HEK293 (cell line): Measurements from ENCODE around the gene SH3GL2.

Source experiments
- CTCF ChIA-PET: fragments of 350-600 bp; formaldehyde crosslinking; extraction: SDS; loops from one replicate; lab custom pipeline; 2021; ENCODE audit warnings: antibody characterized with exemption; lab: Yijun Ruan, JAX
- POLR2A ChIA-PET: fragments of 300-600 bp; formaldehyde crosslinking; extraction: SDS; loops from one replicate; lab custom pipeline; 2020; ENCODE audit warnings: antibody characterized with exemption, inconsistent platforms; lab: Yijun Ruan, JAX
- H3K27ac ChIP-seq: fragments of 200-500 bp; sonication (Bioruptor generic); 2 replicates; pipeline ENCODE4 v1.5.1; 2014; ENCODE audit warnings: low read depth, low read length, control low read depth, inconsistent platforms; ENCODE audit errors: extremely low read depth
- H3K36me3 ChIP-seq, 2 experiments: fragments of 200-500 bp in 1 of 2; sonication (Bioruptor generic) in 1 of 2; 1 replicate in 1 of 2; 2 replicates in 1 of 2; pipeline ENCODE4 v1.5.1; 2014 to 2017; ENCODE audit warnings: inconsistent platforms in 2 of 2, low read length in 2 of 2; ENCODE audit not compliant: control insufficient read depth in 2 of 2, insufficient read depth in 1 of 2
- H3K4me1 ChIP-seq: fragments of 200-500 bp; sonication (Bioruptor generic); 2 replicates; pipeline ENCODE4 v1.5.1; 2014; ENCODE audit warnings: mild to moderate bottlenecking, low read length, inconsistent platforms; ENCODE audit not compliant: control insufficient read depth, insufficient read depth
- H3K4me3 ChIP-seq: 2 replicates; pipeline ENCODE4 v1.5.1; 2011; ENCODE audit warnings: low read depth, mild to moderate bottlenecking, control low read depth, low read length, moderate library complexity
- H3K9me3 ChIP-seq: fragments of 200-500 bp; sonication (Bioruptor generic); 2 replicates; pipeline ENCODE4 v1.5.1; 2014; ENCODE audit warnings: low read depth, low read length, inconsistent platforms; ENCODE audit not compliant: control insufficient read depth, insufficient read depth
- HOXD13 ChIP-seq: sonication (generic); formaldehyde crosslinking; IDR thresholded peaks from 2 replicates; pipeline ENCODE4 v1.8.0; 2022; ENCODE audit warnings: missing genetic modification reagents, borderline replicate concordance
- KLF7 ChIP-seq: fragments of 450-650 bp; formaldehyde crosslinking; IDR thresholded peaks from 2 replicates; pipeline ENCODE4 v1.5.1; 2016; ENCODE audit warnings: missing biosample characterization, missing genetic modification characterization, borderline replicate concordance
- PRDM4 ChIP-seq: fragments of 450-650 bp; formaldehyde crosslinking; IDR thresholded peaks from 2 replicates; pipeline ENCODE4 v1.5.1; 2017; ENCODE audit warnings: missing biosample characterization, missing genetic modification characterization
- RBAK ChIP-seq: fragments of 450-650 bp; formaldehyde crosslinking; IDR thresholded peaks from 2 replicates; pipeline ENCODE4 v1.5.1; 2016; ENCODE audit warnings: missing biosample characterization, missing genetic modification characterization
- REST ChIP-seq: fragments of 450-650 bp; formaldehyde crosslinking; IDR thresholded peaks from 2 replicates; pipeline ENCODE4 v1.5.1; 2016; ENCODE audit warnings: missing biosample characterization, missing genetic modification characterization
- SETDB1 ChIP-seq: IDR thresholded peaks from one replicate; pipeline ENCODE4 v1.6.1; 2017; ENCODE audit warnings: mild to moderate bottlenecking, low read length, moderate library complexity, mixed read lengths; ENCODE audit not compliant: insufficient read length
- TCF7L2 ChIP-seq: IDR thresholded peaks from 2 replicates; pipeline ENCODE4 v1.6.1; 2011; ENCODE audit warnings: low read depth, mild to moderate bottlenecking, inconsistent platforms, low read length, moderate library complexity, borderline replicate concordance
- WT1 ChIP-seq: fragments of 450-650 bp; formaldehyde crosslinking; IDR thresholded peaks from 2 replicates; pipeline ENCODE4 v1.5.1; 2016; ENCODE audit warnings: missing biosample characterization, missing genetic modification characterization
- ZBTB1 ChIP-seq: fragments of 450-650 bp; formaldehyde crosslinking; IDR thresholded peaks from 2 replicates; pipeline ENCODE4 v1.5.1; 2016; ENCODE audit warnings: missing biosample characterization, missing genetic modification characterization
- ZBTB26 ChIP-seq: fragments of 450-650 bp; formaldehyde crosslinking; optimal IDR thresholded peaks from 2 replicates; pipeline ENCODE3; 2016; ENCODE audit warnings: missing biosample characterization, mild to moderate bottlenecking, missing genetic modification characterization
- ZBTB49 ChIP-seq: fragments of 450-650 bp; formaldehyde crosslinking; IDR thresholded peaks from 2 replicates; pipeline ENCODE4 v1.5.1; 2016; ENCODE audit warnings: missing biosample characterization, missing genetic modification characterization, low read depth
- ZIC2 ChIP-seq: fragments of 450-650 bp; formaldehyde crosslinking; IDR thresholded peaks from 2 replicates; pipeline ENCODE4 v1.5.1; 2016; ENCODE audit warnings: missing biosample characterization, missing genetic modification characterization
- ZNF10 ChIP-seq: fragments of 450-650 bp; formaldehyde crosslinking; IDR thresholded peaks from 2 replicates; pipeline ENCODE4 v1.5.1; 2017; ENCODE audit warnings: missing biosample characterization, missing genetic modification characterization
- ZNF112 ChIP-seq: fragments of 450-650 bp; formaldehyde crosslinking; IDR thresholded peaks from 2 replicates; pipeline ENCODE4 v1.5.0; 2017; ENCODE audit warnings: missing biosample characterization, missing genetic modification characterization
- ZNF132 ChIP-seq: fragments of 450-650 bp; formaldehyde crosslinking; IDR thresholded peaks from 2 replicates; pipeline ENCODE4 v1.5.1; 2017; ENCODE audit warnings: missing biosample characterization, missing genetic modification characterization, borderline replicate concordance
- ZNF140 ChIP-seq: fragments of 450-650 bp; formaldehyde crosslinking; IDR thresholded peaks from 2 replicates; pipeline ENCODE4 v1.5.1; 2016; ENCODE audit warnings: missing biosample characterization, missing genetic modification characterization
- ZNF19 ChIP-seq: fragments of 450-650 bp; formaldehyde crosslinking; IDR thresholded peaks from 2 replicates; pipeline ENCODE4; 2016; ENCODE audit warnings: missing biosample characterization, missing genetic modification characterization, low read depth
- ZNF23 ChIP-seq: fragments of 450-650 bp; formaldehyde crosslinking; IDR thresholded peaks from 2 replicates; pipeline ENCODE4 v1.5.1; 2016; ENCODE audit warnings: missing biosample characterization, missing genetic modification characterization, borderline replicate concordance
- ZNF391 ChIP-seq: fragments of 450-650 bp; formaldehyde crosslinking; IDR thresholded peaks from 2 replicates; pipeline ENCODE4 v1.5.1; 2016; ENCODE audit warnings: low read depth, missing biosample characterization, missing genetic modification characterization, borderline replicate concordance
- ZNF394 ChIP-seq: fragments of 450-650 bp; formaldehyde crosslinking; IDR thresholded peaks from 2 replicates; pipeline ENCODE4 v1.5.1; 2016; ENCODE audit warnings: missing biosample characterization, missing genetic modification characterization, mild to moderate bottlenecking, moderate library complexity, borderline replicate concordance
- ZNF785 ChIP-seq: fragments of 450-650 bp; formaldehyde crosslinking; IDR thresholded peaks from 2 replicates; pipeline ENCODE4 v1.5.1; 2016; ENCODE audit warnings: missing biosample characterization, missing genetic modification characterization
- ZNF792 ChIP-seq: fragments of 450-650 bp; formaldehyde crosslinking; IDR thresholded peaks from 2 replicates; pipeline ENCODE4 v1.5.1; 2016; ENCODE audit warnings: missing biosample characterization, missing genetic modification characterization
- TF ChIP-seq, protein P1 (sequence below): fragments of 450-650 bp; formaldehyde crosslinking; IDR thresholded peaks from 2 replicates; pipeline ENCODE4 v1.5.1; 2016; ENCODE audit warnings: missing biosample characterization, missing genetic modification characterization
- TF ChIP-seq, protein P2 (sequence below): fragments of 450-650 bp; formaldehyde crosslinking; IDR thresholded peaks from 2 replicates; pipeline ENCODE4 v1.5.1; 2016; ENCODE audit warnings: missing biosample characterization, missing genetic modification characterization

The SH3GL2 gene

GRCh38 chr9:17636349-17636748 is 57.5 kb downstream of the SH3GL2 start (continued):
- TF ChIP-seq WT1 (tag by site-specific recombination) = no peak
- TF ChIP-seq ZNF112 (tag by site-specific recombination) = no peak
- TF ChIP-seq ZNF140 (tag by site-specific recombination) = no peak
- no peak for TF ChIP-seq RBAK (tag by site-specific recombination)
- no peak for TF ChIP-seq ZNF10 (tag by site-specific recombination)
- TF ChIP-seq ZNF785 (tag by site-specific recombination) = no peak
- TF ChIP-seq REST = no peak
- TF ChIP-seq ZNF391 (tag by site-specific recombination) = no peak
- no peak for TF ChIP-seq ZNF23 (tag by site-specific recombination)
- TF ChIP-seq ZNF792 (tag by site-specific recombination) = no peak
- TF ChIP-seq KLF7 (tag by site-specific recombination) = no peak
- TF ChIP-seq ZBTB26 (tag by site-specific recombination) = no peak
- TF ChIP-seq SETDB1 = no peak
- no peak for TF ChIP-seq ZNF132 (tag by site-specific recombination)
- TF ChIP-seq, protein P1, sequence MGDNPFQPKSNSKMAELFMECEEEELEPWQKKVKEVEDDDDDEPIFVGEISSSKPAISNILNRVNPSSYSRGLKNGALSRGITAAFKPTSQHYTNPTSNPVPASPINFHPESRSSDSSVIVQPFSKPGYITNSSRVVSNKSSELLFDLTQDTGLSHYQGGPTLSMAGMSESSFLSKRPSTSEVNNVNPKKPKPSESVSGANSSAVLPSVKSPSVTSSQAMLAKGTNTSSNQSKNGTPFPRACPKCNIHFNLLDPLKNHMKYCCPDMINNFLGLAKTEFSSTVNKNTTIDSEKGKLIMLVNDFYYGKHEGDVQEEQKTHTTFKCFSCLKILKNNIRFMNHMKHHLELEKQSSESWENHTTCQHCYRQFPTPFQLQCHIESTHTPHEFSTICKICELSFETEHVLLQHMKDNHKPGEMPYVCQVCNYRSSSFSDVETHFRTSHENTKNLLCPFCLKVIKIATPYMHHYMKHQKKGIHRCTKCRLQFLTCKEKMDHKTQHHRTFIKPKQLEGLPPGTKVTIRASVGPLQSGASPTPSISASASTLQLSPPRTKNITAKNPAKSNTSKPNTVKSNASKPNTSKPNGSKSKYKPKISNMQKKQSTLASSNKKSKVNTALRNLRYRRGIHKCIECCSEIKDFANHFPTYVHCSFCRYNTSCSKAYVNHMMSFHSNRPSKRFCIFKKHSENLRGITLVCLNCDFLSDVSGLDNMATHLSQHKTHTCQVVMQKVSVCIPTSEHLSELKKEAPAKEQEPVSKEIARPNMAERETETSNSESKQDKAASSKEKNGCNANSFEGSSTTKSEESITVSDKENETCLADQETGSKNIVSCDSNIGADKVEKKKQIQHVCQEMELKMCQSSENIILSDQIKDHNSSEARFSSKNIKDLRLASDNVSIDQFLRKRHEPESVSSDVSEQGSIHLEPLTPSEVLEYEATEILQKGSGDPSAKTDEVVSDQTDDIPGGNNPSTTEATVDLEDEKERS (tag by site-specific recombination) = no peak
- TF ChIP-seq HOXD13 (CRISPR knock-in tag) = no peak
- TF ChIP-seq ZNF394 (tag by site-specific recombination) = no peak
- TF ChIP-seq ZIC2 (tag by site-specific recombination) = peak; percentile 66
- no peak for TF ChIP-seq ZNF19 (tag by site-specific recombination)

DNA sequence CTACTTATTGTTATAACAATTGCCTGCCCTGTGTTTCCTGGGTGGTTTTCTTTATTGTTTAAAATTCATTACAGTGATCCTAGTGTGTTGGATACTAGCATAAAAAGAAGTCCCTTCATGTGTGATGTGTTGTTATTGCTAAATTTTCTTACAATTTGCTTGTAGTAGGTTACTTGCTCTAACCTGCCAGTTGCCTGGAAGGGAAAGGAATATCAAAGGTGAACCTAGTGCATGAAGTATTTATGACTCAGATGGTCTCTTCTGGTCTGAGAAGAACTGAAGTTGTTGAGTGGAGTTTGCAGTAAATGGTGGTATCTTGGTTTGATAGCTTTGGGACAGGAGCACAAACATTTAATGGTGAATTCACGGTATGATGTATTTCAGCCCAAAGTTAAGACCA is 58.0 kb downstream of the SH3GL2 start:
- Histone ChIP-seq H3K9me3 (no peaks in the 10 kb centered on the region), H3K36me3 (no peaks in the 10 kb centered on the region), H3K27ac (no peak overlapping the region), H3K4me3 (no peak overlapping the region), H3K4me1 (peaks cover 7% of the 10 kb centered on the region; the same call in 1 of the 2 replicates)
- TF ChIP-seq PRDM4 (tag by site-specific recombination) = no peak
- no peak for TF ChIP-seq ZBTB1 (tag by site-specific recombination)
- TF ChIP-seq ZBTB49 (tag by site-specific recombination) = no peak
- no peak for TF ChIP-seq TCF7L2
- TF ChIP-seq, protein P2, sequence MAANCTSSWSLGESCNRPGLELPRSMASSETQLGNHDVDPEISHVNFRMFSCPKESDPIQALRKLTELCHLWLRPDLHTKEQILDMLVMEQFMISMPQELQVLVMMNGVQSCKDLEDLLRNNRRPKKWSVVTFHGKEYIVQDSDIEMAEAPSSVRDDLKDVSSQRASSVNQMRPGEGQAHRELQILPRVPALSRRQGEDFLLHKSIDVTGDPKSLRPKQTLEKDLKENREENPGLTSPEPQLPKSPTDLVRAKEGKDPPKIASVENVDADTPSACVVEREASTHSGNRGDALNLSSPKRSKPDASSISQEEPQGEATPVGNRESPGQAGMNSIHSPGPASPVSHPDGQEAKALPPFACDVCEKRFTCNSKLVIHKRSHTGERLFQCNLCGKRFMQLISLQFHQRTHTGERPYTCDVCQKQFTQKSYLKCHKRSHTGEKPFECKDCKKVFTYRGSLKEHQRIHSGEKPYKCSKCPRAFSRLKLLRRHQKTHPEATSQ (tag by site-specific recombination) = no peak
- no peak for TF ChIP-seq ZNF112 (tag by site-specific recombination)
- ChIA-PET POLR2A (no interaction called here), CTCF (interaction anchor here (0.6 kb wide), 1 partner anchor 55 kb away, joined by 3 read pairs; no protein-coding TSS in a partner anchor)
